KOPT-K1 (cell line): ENCODE results near the gene DMBX1.

Experiments used
- H3K27ac ChIP-seq: fragments of 200-600 bp; sonication (generic); 2 replicates; pipeline ENCODE4 v1.5.1; 2016; ENCODE audit warnings: antibody characterized with exemption, mild to moderate bottlenecking, low read depth, low read length; ENCODE audit not compliant: poor library complexity, severe bottlenecking
- H3K36me3 ChIP-seq: fragments of 200-600 bp; sonication (generic); 2 replicates; pipeline ENCODE4 v1.5.1; 2017; ENCODE audit warnings: antibody characterized with exemption, mild to moderate bottlenecking, low read length, moderate library complexity; ENCODE audit not compliant: insufficient read depth
- H3K9me3 ChIP-seq: fragments of 200-600 bp; sonication (generic); 2 replicates; pipeline ENCODE4 v1.5.1; 2017; ENCODE audit warnings: antibody characterized with exemption, low read length, mild to moderate bottlenecking; ENCODE audit not compliant: insufficient read depth, poor library complexity, severe bottlenecking

DMBX1 gene

DNA sequence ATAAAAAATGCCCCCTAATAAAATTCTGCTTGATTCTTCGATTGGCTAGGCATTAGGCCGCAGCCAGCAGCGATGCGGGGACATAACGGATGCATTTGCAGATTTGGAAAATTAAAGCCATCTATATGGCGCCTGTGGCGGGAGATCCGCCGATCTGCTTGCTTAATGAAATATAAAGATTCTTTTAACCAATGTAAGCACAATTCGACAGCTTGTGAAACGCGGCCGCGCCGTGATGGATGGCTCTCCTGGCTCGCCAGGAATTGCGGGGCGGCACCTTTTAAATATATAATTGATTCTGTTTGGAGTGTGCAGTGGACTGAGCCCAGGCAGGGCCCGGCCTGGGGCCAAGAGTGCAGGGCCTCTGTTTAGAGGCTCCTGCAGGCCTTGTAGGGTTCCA, 8.0 kb downstream of the DMBX1 start:
- Histone ChIP-seq H3K27ac (no peak overlapping the region), H3K36me3 (no peaks in the 10 kb centered on the region)

DNA sequence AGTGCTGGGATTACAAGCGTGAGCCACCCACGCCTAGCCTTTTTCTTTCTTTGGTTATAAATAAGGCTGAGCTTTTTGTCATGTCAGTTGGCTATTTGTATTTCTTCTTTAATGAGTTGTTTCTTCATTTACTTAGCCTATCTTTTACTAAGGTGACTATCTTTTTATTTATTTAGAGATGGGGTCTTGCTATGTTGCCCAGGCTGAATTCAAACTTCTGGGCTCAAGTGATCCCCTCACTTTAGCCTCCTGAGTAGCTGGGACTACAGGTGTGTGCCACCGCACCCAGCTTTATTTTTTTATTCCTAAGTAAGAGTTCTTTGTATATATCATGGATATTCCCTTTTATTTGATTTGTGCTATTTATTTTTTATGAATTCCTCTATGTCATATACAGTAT, 11.9 kb downstream of the DMBX1 start:
- Histone ChIP-seq H3K9me3 (no peaks in the 10 kb centered on the region), H3K27ac (no peak overlapping the region), H3K36me3 (no peaks in the 10 kb centered on the region)

More for the DNA sequence above, 8.0 kb downstream of the DMBX1 start:
- no peaks in the 10 kb centered on the region for H3K9me3 ChIP-seq

DNA sequence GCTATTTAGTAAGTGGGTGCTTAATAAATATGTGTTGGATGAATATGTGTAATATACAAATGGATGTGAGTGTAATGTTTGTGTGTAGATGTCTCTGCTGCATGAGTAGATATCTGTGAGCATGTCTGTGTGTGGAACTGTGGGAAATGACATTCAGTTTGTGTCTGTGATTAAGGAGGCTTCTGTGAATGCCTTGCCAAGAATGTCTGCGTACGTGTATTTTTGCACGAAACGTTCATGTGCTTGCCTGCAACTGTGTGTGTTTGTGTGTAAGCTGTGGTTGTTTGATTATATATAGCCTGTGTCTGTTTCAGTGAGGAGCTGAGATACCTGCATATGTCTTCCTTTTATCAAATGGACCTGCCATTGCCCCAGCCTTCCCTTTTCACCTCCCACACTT, 13.8 kb downstream of the DMBX1 start:
- no peaks in the 10 kb centered on the region for H3K36me3 ChIP-seq
- no peaks in the 10 kb centered on the region for H3K9me3 ChIP-seq
- no peak overlapping the region for H3K27ac ChIP-seq

DNA sequence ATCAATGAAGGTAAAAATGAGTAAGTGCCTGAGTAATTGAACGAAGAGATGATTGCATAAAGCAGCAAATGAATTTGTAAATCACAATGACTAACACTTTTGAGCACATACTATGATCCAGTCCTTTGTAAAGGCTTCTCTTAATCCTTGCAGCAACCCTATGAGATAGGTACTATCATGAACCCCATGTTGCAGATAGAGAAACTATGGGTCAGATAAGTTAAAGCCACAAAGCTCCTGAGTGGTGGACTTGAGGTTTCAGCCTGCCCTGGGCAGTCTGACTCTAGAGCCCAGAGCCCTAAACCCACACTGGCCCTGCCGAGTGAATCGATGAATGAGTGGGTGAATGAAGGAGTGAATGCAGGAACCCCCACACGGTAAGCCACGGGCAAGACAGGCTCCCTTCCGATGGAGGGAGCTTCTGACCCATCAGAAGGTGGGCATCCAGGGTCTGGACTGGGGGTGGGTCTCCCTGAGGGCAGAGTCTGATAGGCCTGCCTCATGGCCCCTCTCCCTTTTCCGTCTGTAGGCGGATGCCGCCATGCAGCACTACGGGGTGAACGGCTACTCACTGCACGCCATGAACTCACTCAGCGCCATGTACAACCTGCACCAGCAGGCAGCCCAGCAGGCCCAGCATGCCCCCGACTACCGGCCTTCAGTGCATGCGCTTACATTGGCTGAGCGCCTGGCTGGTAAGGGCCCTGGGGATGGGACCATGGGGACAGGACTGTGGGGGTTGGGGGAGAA, 17.0 kb downstream of the DMBX1 start:
- Histone ChIP-seq H3K36me3 (no peaks in the 10 kb centered on the region), H3K27ac (no peak overlapping the region), H3K9me3 (no peaks in the 10 kb centered on the region)

DNA sequence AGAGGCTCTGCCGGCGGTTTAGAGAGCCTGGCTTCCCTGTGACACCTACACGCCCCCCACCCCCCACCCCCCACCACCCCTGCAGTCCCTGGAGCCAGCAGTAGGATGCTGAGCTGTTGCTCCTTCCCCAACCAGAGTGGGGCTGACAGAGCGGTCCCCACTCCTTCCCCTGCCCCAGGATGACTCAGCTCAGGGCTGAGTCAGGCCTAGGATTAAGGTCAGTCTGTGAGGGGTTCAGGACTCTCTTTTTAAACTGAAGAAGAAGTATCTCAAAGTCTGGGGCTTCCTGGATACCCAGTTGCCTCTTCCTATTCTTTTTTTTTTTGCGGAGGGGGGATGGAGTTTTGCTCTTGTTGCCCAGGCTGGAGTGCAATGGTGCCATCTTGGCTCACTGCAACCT, 19.1 kb downstream of the DMBX1 start:
- H3K9me3 ChIP-seq: no peaks in the 10 kb centered on the region
- no peaks in the 10 kb centered on the region for H3K36me3 ChIP-seq
- no peak overlapping the region for H3K27ac ChIP-seq

DNA sequence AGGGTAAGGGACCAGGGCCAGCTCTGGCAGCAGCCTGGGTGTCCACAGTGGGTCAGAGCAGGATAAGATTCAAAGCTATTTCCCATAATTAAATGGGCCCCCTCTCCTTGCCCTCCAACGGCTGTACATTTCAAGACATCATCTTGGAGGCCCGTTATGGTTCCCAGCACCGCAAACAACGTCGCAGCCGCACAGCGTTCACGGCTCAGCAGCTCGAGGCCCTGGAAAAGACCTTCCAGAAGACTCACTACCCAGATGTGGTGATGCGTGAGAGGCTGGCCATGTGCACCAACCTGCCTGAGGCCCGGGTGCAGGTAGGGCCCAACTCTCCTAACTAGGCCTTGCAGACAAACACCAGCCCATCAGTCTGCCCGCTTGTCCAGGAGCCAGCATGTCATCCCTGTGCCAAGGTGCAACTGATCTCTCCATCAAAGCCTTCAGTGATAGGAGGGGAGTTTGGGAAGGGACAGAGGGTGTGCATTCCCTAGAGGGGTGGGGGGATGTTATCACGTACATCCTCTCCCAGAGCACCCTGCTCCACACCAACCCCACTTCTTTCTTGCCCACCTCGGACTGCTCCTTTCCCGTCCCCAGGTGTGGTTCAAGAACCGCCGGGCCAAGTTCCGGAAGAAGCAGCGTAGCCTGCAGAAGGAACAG, 20.8 kb downstream of the DMBX1 start:
- Histone ChIP-seq H3K27ac (no peak overlapping the region), H3K9me3 (no peaks in the 10 kb centered on the region), H3K36me3 (no peaks in the 10 kb centered on the region)

DNA sequence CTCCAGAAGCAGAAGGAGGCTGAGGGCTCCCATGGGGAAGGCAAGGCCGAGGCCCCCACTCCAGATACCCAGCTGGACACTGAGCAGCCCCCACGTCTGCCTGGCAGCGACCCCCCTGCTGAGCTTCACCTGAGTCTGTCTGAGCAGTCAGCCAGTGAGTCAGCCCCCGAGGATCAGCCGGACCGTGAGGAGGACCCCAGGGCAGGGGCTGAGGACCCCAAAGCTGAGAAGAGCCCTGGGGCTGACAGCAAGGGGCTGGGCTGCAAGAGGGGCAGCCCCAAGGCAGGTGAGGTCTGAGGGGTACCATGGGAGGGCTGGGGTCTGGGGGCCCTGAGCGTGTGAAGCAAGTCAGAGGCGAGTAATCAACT, 21.3 kb downstream of the DMBX1 start:
- Histone ChIP-seq H3K27ac (no peak overlapping the region), H3K36me3 (no peaks in the 10 kb centered on the region), H3K9me3 (no peaks in the 10 kb centered on the region)

DNA sequence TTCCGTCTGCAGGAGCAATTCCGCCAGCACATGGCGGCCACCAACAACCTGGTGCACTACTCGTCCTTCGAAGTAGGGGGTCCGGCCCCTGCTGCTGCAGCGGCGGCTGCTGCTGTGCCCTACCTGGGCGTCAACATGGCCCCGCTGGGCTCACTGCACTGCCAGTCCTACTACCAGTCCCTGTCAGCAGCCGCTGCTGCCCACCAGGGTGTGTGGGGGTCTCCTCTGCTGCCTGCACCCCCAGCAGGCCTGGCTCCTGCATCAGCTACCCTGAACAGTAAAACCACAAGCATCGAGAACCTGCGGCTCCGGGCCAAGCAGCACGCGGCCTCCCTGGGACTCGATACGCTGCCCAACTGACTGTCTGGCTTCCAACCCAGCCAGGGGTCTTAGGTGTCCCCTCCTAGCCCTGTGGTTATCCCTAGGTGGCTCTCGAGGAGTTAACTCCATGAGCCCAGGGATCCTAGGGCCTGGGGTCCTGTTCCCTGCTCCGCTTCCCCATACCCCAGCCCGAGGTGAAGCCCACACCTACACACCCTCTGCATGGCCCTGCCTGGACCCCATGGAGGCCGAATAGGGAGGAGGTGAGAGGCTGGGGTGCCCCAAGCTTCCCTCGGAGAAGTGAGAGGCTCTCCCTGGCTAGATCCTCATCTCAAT, 22.6 kb downstream of the DMBX1 start:
- Histone ChIP-seq H3K9me3 (no peaks in the 10 kb centered on the region), H3K27ac (no peak overlapping the region), H3K36me3 (no peaks in the 10 kb centered on the region)

DNA sequence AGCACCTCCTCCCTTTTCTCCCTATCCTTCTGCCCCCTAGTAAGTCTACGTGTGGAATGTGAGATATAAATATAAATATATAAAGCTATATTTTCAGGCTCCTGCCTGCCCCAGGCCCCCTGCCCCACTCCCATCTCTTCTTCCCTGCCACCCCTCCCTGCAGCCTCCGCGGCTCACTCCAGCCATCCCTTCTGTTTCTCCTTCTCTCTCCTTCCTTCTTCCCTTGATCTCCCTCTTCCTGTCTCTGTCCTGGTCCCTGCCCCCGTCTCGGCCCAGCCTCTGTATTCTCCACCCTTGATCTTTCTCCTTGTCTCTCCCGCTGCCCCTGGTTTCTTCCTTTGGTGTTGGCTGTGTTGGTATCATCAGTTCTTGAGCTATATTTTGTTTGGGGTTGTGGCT, 23.2 kb downstream of the DMBX1 start:
- Histone ChIP-seq H3K27ac (no peak overlapping the region), H3K36me3 (no peaks in the 10 kb centered on the region)

DNA sequence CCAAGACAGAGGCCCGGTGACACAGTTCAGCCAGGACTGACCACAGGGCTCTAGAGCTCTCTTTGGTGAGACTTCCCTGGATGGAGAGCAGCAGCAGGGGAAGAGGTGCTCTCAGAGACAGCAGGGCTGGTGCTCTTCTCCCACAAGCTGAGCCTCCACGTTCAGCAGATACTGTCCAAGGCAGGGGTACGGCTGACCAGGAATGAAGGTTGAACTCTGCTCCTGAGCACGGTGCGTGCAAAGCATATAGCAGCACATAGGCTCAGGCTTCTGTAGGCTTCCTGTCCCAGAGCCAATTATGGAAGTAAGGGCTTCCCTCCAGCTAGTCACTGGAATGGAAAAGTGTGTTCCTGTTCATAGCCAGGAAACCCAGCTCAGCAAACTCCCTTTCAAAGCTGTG, 23.9 kb downstream of the DMBX1 start:
- H3K36me3 ChIP-seq: no peaks in the 10 kb centered on the region
- no peaks in the 10 kb centered on the region for H3K9me3 ChIP-seq
- no peak overlapping the region for H3K27ac ChIP-seq

More for the DNA sequence above, 23.2 kb downstream of the DMBX1 start:
- H3K9me3 ChIP-seq: no peaks in the 10 kb centered on the region

DNA sequence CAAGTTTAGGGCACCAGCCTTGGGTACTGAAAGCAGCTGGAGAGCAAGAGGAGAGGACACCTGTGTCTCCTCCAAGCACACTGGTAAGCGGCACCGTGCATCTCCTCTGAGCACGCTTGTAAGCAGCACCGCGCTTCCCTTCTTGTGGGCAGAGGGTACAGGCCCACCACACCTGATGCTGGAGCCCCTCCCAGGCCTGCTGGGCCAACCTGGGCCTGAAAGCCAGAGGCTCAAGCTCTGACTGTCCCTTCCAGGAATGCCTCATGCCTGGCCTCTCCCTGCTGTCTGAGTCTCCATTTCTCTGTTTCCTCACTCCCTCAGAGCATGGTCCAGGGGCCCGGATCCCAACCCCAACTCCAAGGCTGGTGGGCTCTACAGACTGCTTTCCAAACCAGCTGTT, 25.9 kb downstream of the DMBX1 start:
- no peak overlapping the region for H3K27ac ChIP-seq

DNA sequence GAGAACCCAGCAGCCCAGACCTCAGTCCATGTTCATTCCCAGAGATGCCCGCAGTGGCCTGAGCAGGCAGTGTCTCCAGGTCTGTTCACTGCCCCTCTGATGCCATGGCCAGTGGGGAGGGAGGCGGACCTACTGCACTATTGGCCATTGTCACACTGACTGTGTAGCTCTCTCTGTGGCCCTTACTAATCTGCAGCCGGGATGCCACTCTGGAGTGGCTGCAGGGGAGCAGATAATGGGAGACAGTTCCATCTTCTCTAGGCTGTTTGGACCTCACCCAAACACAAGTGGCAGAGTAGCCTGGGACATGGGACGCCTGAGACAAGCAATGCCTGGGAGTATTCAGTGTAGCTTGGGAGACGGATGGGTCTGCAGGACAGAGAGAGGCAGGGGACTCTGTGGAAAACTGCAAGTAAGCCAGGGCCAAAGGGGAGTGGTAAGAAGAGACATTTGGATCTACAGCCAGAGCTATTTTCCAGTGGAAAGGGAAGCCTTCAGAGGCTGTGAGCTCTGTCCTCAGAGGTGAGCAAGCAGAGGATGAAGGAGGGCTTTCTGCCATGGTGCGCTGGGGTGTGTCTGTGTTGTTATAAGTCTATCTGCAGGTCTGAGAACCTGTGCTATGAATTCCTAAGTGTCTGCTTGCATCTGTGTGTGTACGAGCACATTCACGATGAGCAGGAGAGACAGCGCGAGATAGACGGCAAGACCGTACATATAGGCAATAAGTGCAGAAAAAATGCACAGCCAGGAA, 26.7 kb downstream of the DMBX1 start:
- Histone ChIP-seq H3K36me3 (no peaks in the 10 kb centered on the region), H3K27ac (no peak overlapping the region)

More for the DNA sequence above, 25.9 kb downstream of the DMBX1 start:
- Histone ChIP-seq H3K9me3 (no peaks in the 10 kb centered on the region), H3K36me3 (no peaks in the 10 kb centered on the region)

DNA sequence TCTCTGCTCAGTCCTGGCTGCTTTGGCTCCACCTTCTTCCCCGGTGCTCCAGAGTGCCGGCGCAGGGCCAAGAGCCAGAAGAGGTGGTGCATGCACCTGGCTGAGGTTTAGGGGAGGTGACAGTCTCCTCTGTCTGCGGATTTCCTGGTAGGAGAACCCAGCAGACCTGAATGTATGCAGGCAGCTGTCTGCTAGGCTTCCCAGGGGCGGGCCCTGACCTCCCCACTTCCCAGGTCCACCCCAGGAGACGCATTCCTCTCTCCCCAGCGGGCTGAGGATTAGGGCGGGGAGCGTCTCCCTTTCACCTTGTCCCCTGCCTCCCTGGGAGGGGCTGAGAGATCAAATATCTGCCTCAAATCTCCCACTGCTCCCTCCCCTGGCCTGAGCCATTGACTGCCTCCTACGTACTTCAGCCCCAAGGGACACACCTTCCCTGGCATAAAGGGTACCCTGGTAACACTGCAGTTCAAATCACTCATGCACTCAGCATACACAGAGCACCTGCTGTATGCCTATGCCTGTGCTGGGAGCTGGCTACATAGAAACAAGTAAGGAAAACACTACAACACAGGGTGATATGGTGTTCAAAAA, 27.5 kb downstream of the DMBX1 start:
- H3K36me3 ChIP-seq: no peaks in the 10 kb centered on the region
- no peaks in the 10 kb centered on the region for H3K9me3 ChIP-seq
- no peak overlapping the region for H3K27ac ChIP-seq

More for the DNA sequence above, 26.7 kb downstream of the DMBX1 start:
- no peaks in the 10 kb centered on the region for H3K9me3 ChIP-seq

DNA sequence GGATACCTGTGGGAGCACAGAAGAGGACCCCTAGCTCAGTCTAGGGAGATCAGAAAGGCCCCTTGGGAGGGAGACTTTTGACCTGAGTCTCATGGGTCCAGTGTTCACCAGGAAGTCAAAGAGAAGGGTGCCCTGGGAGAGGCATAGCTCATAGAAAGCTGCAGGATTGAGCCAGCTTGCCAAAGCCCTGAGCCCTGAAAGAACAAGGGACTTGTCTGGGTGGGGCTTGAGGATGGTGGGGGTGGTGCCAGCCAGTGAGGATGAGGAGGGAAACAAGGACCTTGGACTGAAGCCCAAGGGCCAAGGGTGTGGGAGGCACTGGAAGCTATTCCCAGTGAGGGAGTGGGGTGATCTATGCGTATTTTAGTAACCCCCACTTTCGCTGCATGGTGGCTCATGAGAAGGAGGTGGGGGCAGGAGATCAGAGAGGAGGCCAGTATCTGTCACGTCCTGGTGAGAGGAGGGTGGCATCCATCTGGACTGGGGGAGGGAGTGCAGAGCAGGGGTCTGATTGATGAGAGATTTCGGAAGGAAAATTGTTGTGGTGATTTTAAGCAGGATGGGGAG, 28.4 kb downstream of the DMBX1 start:
- no peaks in the 10 kb centered on the region for H3K36me3 ChIP-seq
- H3K9me3 ChIP-seq: no peaks in the 10 kb centered on the region
- H3K27ac ChIP-seq: no peak overlapping the region
